Measurements from ENCODE around the gene APOE. TPM values are rescaled to one million over a fixed set of nuclear protein-coding genes. Genes with fewer than 3 reads are reported as not detected.
A peak's percentile ranks its signal among the peaks of the same experiment; 100 is the strongest.

Gene APOE
- total and polyA plus RNA-seq, 2 of the 13 experiments (the other 11 are each of a cell fraction or from before 2014, with no cell fraction given) = 1,328 to 1,470 TPM

DNA sequence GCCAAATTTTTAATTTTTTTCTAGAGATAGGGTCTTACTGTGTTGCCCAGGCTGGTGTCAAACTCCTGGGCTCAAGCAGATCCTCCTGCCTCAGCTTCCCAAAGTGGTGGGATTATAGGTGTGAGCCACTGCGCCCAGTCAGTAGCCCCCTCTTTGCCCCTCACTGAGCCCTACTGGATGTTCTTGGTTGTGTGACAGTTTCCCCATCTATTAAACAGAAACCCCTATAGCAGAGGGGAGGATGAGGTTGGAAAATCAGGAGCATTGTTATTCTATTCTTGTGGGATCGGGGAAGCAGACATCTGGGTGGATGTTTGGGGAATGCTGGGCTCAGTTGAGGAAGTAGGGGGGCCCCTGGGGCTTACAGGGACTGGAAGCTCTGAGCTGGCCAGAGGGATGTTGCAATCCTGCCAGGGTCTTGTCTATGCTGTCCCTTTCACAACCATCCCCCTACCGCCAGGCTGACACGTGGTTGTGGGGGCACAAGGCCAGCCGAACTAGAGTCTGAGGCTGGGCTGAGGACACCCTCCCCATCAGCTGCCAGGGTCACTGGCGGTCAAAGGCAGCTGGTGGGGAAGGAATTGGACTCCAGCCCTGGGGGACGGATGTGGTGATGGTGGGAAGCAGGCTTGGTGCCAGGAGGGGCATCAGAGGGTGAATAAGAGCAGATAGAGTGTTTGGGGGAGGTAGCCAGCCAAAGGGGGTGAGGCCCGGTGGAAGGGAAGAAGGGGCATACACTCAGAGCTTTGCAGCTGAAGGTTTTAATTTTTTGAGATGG, 19.7 kb downstream of the APOE start (continued):
- TF ChIP-seq ZNF597 (CRISPR knock-in tag; IDR thresholded peaks at IDR 0.05) (no peak), ZNF703 (CRISPR knock-in tag; IDR thresholded peaks at IDR 0.05; ENCODE audit: borderline replicate concordance) (no peak), ZBTB7B (CRISPR knock-in tag; IDR thresholded peaks at IDR 0.05) (peak; percentile 100), ATF7-NPFF (CRISPR knock-in tag; IDR thresholded peaks at IDR 0.05; ENCODE audit: low read depth) (peak; percentile 82; the same call in 1 of the 2 replicates), ZNF816 (CRISPR knock-in tag; IDR thresholded peaks at IDR 0.05; ENCODE audit: borderline replicate concordance) (no peak), MYC (CRISPR knock-in tag; IDR thresholded peaks at IDR 0.05; ENCODE audit: borderline replicate concordance) (peak; percentile 100), HOXA3 (CRISPR knock-in tag; IDR thresholded peaks at IDR 0.05) (peak; percentile 98), HDAC6 (IDR thresholded peaks at IDR 0.05; ENCODE audit: low read depth, low read length) (no peak), ZBTB3 (CRISPR knock-in tag; IDR thresholded peaks at IDR 0.05; ENCODE audit: borderline replicate concordance, low read depth) (no peak; the same call in 1 of the 2 replicates), KLF15 (CRISPR knock-in tag; IDR thresholded peaks at IDR 0.05; ENCODE audit: borderline replicate concordance) (no peak), ZNF75D (CRISPR knock-in tag; IDR thresholded peaks at IDR 0.05; ENCODE audit: borderline replicate concordance) (no peak), KLF9 (CRISPR knock-in tag; IDR thresholded peaks at IDR 0.05; ENCODE audit: low read depth) (no peak), ADNP (CRISPR knock-in tag; IDR thresholded peaks at IDR 0.05) (no peak), ZC3H13 (CRISPR knock-in tag; IDR thresholded peaks at IDR 0.05) (peak; percentile 95), NCOA2 (CRISPR knock-in tag; IDR thresholded peaks at IDR 0.05) (peak; percentile 99), REXO4 (CRISPR knock-in tag; IDR thresholded peaks at IDR 0.05; ENCODE audit: borderline replicate concordance) (no peak), BCL6 (CRISPR knock-in tag; IDR thresholded peaks at IDR 0.05) (peak; percentile 98), ZBTB46 (CRISPR knock-in tag; IDR thresholded peaks at IDR 0.05; ENCODE audit: borderline replicate concordance) (peak; percentile 98)
- TF ChIP-seq, protein P1, sequence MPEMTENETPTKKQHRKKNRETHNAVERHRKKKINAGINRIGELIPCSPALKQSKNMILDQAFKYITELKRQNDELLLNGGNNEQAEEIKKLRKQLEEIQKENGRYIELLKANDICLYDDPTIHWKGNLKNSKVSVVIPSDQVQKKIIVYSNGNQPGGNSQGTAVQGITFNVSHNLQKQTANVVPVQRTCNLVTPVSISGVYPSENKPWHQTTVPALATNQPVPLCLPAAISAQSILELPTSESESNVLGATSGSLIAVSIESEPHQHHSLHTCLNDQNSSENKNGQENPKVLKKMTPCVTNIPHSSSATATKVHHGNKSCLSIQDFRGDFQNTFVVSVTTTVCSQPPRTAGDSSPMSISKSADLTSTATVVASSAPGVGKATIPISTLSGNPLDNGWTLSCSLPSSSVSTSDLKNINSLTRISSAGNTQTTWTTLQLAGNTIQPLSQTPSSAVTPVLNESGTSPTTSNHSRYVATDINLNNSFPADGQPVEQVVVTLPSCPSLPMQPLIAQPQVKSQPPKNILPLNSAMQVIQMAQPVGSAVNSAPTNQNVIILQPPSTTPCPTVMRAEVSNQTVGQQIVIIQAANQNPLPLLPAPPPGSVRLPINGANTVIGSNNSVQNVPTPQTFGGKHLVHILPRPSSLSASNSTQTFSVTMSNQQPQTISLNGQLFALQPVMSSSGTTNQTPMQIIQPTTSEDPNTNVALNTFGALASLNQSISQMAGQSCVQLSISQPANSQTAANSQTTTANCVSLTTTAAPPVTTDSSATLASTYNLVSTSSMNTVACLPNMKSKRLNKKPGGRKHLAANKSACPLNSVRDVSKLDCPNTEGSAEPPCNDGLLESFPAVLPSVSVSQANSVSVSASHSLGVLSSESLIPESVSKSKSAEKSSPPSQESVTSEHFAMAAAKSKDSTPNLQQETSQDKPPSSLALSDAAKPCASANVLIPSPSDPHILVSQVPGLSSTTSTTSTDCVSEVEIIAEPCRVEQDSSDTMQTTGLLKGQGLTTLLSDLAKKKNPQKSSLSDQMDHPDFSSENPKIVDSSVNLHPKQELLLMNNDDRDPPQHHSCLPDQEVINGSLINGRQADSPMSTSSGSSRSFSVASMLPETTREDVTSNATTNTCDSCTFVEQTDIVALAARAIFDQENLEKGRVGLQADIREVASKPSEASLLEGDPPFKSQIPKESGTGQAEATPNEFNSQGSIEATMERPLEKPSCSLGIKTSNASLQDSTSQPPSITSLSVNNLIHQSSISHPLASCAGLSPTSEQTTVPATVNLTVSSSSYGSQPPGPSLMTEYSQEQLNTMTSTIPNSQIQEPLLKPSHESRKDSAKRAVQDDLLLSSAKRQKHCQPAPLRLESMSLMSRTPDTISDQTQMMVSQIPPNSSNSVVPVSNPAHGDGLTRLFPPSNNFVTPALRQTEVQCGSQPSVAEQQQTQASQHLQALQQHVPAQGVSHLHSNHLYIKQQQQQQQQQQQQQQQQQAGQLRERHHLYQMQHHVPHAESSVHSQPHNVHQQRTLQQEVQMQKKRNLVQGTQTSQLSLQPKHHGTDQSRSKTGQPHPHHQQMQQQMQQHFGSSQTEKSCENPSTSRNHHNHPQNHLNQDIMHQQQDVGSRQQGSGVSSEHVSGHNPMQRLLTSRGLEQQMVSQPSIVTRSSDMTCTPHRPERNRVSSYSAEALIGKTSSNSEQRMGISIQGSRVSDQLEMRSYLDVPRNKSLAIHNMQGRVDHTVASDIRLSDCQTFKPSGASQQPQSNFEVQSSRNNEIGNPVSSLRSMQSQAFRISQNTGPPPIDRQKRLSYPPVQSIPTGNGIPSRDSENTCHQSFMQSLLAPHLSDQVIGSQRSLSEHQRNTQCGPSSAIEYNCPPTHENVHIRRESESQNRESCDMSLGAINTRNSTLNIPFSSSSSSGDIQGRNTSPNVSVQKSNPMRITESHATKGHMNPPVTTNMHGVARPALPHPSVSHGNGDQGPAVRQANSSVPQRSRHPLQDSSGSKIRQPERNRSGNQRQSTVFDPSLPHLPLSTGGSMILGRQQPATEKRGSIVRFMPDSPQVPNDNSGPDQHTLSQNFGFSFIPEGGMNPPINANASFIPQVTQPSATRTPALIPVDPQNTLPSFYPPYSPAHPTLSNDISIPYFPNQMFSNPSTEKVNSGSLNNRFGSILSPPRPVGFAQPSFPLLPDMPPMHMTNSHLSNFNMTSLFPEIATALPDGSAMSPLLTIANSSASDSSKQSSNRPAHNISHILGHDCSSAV (CRISPR knock-in tag; IDR thresholded peaks at IDR 0.05; ENCODE audit: borderline replicate concordance) = no peak

Data from HepG2 (cell line).